IPS DF 6.9 (cell line): Measurements from ENCODE around the gene KPNB1.
"Not testable (repeated sequence)": the region's sequence is repeated elsewhere in the genome, so short reads cannot be mapped to it uniquely, and the experiment has no call there.

ENCODE experiments used
- DNase-seq: peaks from one replicate; pipeline ENCODE4 v3.0.0-alpha.2; 2013; ENCODE audit warnings: low read depth, low spot score
- H3K27ac ChIP-seq: one replicate; pipeline ENCODE4 v1.5.1; 2013; ENCODE audit warnings: low read length, control low read depth
- H3K27me3 ChIP-seq: 2 replicates; pipeline ENCODE4 v1.6.1; 2013; ENCODE audit warnings: mild to moderate bottlenecking, low read length; ENCODE audit not compliant: control insufficient read depth, insufficient read depth
- H3K36me3 ChIP-seq: 2 replicates; pipeline ENCODE4 v1.6.1; 2013; ENCODE audit warnings: low read length; ENCODE audit not compliant: control insufficient read depth, insufficient read depth
- H3K4me1 ChIP-seq: 2 replicates; pipeline ENCODE4 v1.6.1; 2013; ENCODE audit warnings: low read length; ENCODE audit not compliant: control insufficient read depth, insufficient read depth
- H3K4me3 ChIP-seq: 2 replicates; pipeline ENCODE4 v1.5.1; 2013; ENCODE audit warnings: mild to moderate bottlenecking, low read length
- H3K9me3 ChIP-seq: 2 replicates; pipeline ENCODE4 v1.6.1; 2013; ENCODE audit warnings: low read length, inconsistent platforms; ENCODE audit not compliant: control insufficient read depth, insufficient read depth
- WGBS: extraction: QIAGEN DNeasy Blood & Tissue Kit; methylation state at CpG from one replicate; pipeline ENCODE4 v1.1.7; 2013; ENCODE audit warnings: mixed read lengths, missing lambda C conversion rate; ENCODE audit not compliant: insufficient read length, insufficient coverage; 5-methylcytosine and 5-hydroxymethylcytosine counted together

Gene KPNB1

GRCh38 chr17:47676510-47677165 lies 26.9 kb downstream of the KPNB1 start:
- DNase-seq: no peak
- no peaks in the 10 kb centered on the region for H3K27me3 ChIP-seq

DNA sequence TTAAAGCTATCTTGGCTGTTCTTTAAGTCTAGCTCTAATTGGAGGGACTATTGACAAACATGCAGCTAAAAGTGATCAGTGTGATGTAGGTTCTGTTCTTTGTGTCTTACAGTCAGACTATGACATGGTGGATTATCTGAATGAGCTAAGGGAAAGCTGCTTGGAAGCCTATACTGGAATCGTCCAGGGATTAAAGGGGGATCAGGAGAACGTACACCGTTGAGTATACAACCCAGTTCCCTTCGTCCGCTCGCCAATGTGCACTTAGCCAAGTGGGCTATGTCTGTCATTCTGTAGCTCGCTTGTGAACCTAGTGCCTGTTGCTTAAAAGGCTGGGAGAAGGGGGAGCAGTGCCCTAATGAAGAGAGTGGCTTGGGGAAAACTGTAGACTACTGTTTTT lies 28.5 kb downstream of the KPNB1 start:
- H3K4me1 ChIP-seq: no peaks in the 10 kb centered on the region
- H3K9me3 ChIP-seq: no peaks in the 10 kb centered on the region
- H3K36me3 ChIP-seq: peaks cover 56% of the 10 kb centered on the region
- H3K4me3 ChIP-seq: no peak overlapping the region
- no peak for DNase-seq
- WGBS: no CpG with 5 or more reads among the region's 7 CpGs
- no peak overlapping the region for H3K27ac ChIP-seq
- H3K27me3 ChIP-seq: no peaks in the 10 kb centered on the region

More at GRCh38 chr17:47676510-47677165, 26.9 kb downstream of the KPNB1 start:
- no peaks in the 10 kb centered on the region for H3K4me1 ChIP-seq
- no peak overlapping the region for H3K4me3 ChIP-seq
- H3K36me3 ChIP-seq: peaks cover 56% of the 10 kb centered on the region
- H3K27ac ChIP-seq: no peak overlapping the region
- no peaks in the 10 kb centered on the region for H3K9me3 ChIP-seq
- WGBS: no CpG with 5 or more reads among the region's 7 CpGs

GRCh38 chr17:47682138-47682537 lies 32.4 kb downstream of the KPNB1 start:
- Histone ChIP-seq H3K27ac (no peak overlapping the region), H3K27me3 (no peaks in the 10 kb centered on the region), H3K4me3 (no peak overlapping the region), H3K36me3 (peaks cover 32% of the 10 kb centered on the region), H3K9me3 (no peaks in the 10 kb centered on the region), H3K4me1 (no peaks in the 10 kb centered on the region)
- no peak for DNase-seq
- WGBS: no CpG with 5 or more reads among the region's 2 CpGs

DNA sequence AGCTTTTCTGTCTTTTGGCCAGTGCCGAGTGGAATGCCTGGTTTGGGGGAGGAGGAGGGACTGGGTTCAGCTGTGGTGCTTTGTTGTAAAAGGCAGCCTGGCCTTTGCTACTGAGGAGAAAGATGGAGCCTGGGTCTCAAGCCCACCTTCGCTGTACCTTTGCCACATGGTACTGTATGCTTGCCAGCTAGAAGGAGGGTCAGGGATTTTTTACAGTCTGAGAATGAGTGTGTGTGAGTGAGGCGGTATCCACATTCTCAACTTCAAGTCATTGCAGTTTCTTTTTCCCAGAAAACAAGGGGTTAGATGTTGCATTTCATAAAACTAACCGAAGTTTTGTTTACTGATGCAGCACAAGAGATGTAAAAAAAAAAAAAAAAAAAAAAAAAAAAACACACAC lies 33.0 kb downstream of the KPNB1 start:
- H3K4me1 ChIP-seq, H3K27me3 ChIP-seq, H3K4me3 ChIP-seq, H3K9me3 ChIP-seq, H3K27ac ChIP-seq, DNase-seq: not testable (repeated sequence)
- WGBS: no CpG with 5 or more reads among the region's 4 CpGs
- peaks cover 29% of the 10 kb centered on the region for H3K36me3 ChIP-seq

GRCh38 chr17:47684025-47684424 lies 34.3 kb downstream of the KPNB1 start:
- H3K4me1 ChIP-seq: peaks cover 3% of the 10 kb centered on the region; the same call in 1 of the 2 replicates
- DNase-seq: no peak
- no peak overlapping the region for H3K4me3 ChIP-seq
- no peaks in the 10 kb centered on the region for H3K27me3 ChIP-seq
- H3K36me3 ChIP-seq: peaks cover 23% of the 10 kb centered on the region
- WGBS: no CpG with 5 or more reads among the region's 4 CpGs
- no peak overlapping the region for H3K27ac ChIP-seq
- no peaks in the 10 kb centered on the region for H3K9me3 ChIP-seq

GRCh38 chr17:47684535-47685193 lies 34.9 kb downstream of the KPNB1 start:
- no CpG with 5 or more reads among the region's 4 CpGs for WGBS
- DNase-seq: no peak
- peaks cover 3% of the 10 kb centered on the region; the same call in 1 of the 2 replicates for H3K4me1 ChIP-seq
- H3K27me3 ChIP-seq: no peaks in the 10 kb centered on the region
- H3K9me3 ChIP-seq: no peaks in the 10 kb centered on the region
- H3K36me3 ChIP-seq: peaks cover 22% of the 10 kb centered on the region
- H3K27ac ChIP-seq: no peak overlapping the region
- H3K4me3 ChIP-seq: no peak overlapping the region

GRCh38 chr17:47685556-47686275 lies 36.0 kb downstream of the KPNB1 start:
- H3K4me3 ChIP-seq: no peak overlapping the region
- no peak overlapping the region for H3K27ac ChIP-seq
- no CpG with 5 or more reads among the region's 4 CpGs for WGBS
- DNase-seq: no peak
- peaks cover 14% of the 10 kb centered on the region; the same call in 1 of the 2 replicates for H3K36me3 ChIP-seq
- no peaks in the 10 kb centered on the region for H3K9me3 ChIP-seq
- H3K27me3 ChIP-seq: no peaks in the 10 kb centered on the region
- H3K4me1 ChIP-seq: peaks cover 3% of the 10 kb centered on the region; the same call in 1 of the 2 replicates

GRCh38 chr17:47686276-47686635 lies 36.5 kb downstream of the KPNB1 start:
- no peak for DNase-seq
- Histone ChIP-seq H3K27ac (no peak overlapping the region), H3K4me3 (no peak overlapping the region), H3K4me1 (peaks cover 3% of the 10 kb centered on the region; the same call in 1 of the 2 replicates), H3K27me3 (no peaks in the 10 kb centered on the region), H3K36me3 (peaks cover 14% of the 10 kb centered on the region; the same call in 1 of the 2 replicates), H3K9me3 (no peaks in the 10 kb centered on the region)
- WGBS: no CpG with 5 or more reads among the region's 1 CpG

DNA sequence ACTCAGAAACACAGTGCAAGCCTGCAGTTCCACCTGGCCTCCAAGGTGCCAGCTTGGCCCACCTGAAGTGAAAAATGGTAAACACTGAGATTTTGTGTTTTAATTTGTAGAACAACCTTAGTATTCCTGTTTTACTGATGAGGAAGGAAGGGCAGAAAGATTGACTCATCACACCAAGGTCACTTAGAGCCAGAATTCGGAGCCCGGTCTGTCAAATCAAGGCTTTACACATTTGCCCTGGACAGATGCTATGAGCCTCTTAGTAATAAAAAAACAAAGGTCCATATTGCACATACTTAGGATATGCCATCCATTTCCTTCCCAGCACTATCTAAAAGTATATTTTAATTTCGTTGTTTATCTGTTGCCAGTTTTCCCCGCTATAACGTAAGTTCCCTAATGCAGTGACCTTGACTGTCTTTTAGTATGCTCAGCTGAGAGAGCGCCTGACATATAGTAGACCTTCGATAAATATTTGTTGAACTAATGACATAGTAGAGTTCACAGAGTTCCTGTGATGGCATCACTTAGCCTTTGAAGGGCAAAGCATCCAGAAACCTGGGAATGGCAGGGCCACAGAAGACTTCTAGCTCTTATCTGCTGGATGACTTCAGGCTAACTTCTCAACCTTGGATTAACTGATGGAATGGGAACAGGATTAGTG lies 37.1 kb downstream of the KPNB1 start:
- no peak overlapping the region for H3K27ac ChIP-seq
- peaks cover 12% of the 10 kb centered on the region; the same call in 1 of the 2 replicates for H3K36me3 ChIP-seq
- no peaks in the 10 kb centered on the region for H3K27me3 ChIP-seq
- peaks cover 3% of the 10 kb centered on the region; the same call in 1 of the 2 replicates for H3K4me1 ChIP-seq
- H3K4me3 ChIP-seq: no peak overlapping the region
- DNase-seq: no peak
- H3K9me3 ChIP-seq: no peaks in the 10 kb centered on the region
- no CpG with 5 or more reads among the region's 7 CpGs for WGBS

DNA sequence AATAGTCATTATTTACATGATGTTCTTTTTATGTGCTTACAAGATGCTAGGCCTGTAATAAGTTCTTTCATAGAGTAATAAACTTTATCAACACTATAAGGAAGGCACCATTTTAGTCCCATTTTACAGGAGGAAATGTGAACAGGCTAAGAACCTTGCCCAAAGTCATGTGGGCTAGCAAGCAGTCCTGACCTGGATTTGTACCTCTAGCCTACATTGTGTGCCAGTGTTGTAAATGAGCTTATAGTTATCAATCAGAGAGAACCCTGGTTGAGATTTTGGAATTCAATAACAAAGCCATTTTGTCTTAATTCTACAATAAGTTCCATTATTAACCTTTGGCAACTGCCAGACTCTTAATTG lies 37.6 kb downstream of the KPNB1 start:
- DNase-seq: no peak
- H3K4me3 ChIP-seq: no peak overlapping the region
- H3K4me1 ChIP-seq: peaks cover 4% of the 10 kb centered on the region; the same call in 1 of the 2 replicates
- H3K27ac ChIP-seq: no peak overlapping the region
- no peaks in the 10 kb centered on the region for H3K9me3 ChIP-seq
- peaks cover 7% of the 10 kb centered on the region; the same call in 1 of the 2 replicates for H3K36me3 ChIP-seq
- no peaks in the 10 kb centered on the region for H3K27me3 ChIP-seq
